Stomach (tissue), 4 donors: ENCODE data around the gene PAMR1.

ENCODE experiments used
- CTCF ChIP-seq, 7 experiments: fragments of 450-650 bp in 4 of 7; fragments of 200-600 bp in 3 of 7; sonication (generic) in 3 of 7; IDR thresholded peaks; one replicate each; pipeline ENCODE4 v1.5.1; 2016 to 2019; ENCODE audit warnings: antibody characterized with exemption in 7 of 7, control low read depth in 2 of 7, mild to moderate bottlenecking in 1 of 7
- EP300 ChIP-seq: sonication (generic); formaldehyde crosslinking; IDR thresholded peaks from one replicate; pipeline ENCODE4 v1.6.1; 2017; ENCODE audit warnings: antibody characterized with exemption

- TF ChIP-seq CTCF (IDR thresholded peaks at IDR 0.05) (no peak), EP300 (no peak)
These were observed 29.3 kb upstream of the PAMR1 start for GRCh38 chr11:35554491-35555437.
